DMS153 treated with DMSO at 0.1 percent for 48 hours (cell line): ENCODE results near the gene AP2A2.

Experiments used
- DNase-seq: peaks from one replicate; lab custom pipeline; 2025; ENCODE audit not compliant: unreplicated experiment; lab: John Stamatoyannopoulos, UW

AP2A2 gene

DNA sequence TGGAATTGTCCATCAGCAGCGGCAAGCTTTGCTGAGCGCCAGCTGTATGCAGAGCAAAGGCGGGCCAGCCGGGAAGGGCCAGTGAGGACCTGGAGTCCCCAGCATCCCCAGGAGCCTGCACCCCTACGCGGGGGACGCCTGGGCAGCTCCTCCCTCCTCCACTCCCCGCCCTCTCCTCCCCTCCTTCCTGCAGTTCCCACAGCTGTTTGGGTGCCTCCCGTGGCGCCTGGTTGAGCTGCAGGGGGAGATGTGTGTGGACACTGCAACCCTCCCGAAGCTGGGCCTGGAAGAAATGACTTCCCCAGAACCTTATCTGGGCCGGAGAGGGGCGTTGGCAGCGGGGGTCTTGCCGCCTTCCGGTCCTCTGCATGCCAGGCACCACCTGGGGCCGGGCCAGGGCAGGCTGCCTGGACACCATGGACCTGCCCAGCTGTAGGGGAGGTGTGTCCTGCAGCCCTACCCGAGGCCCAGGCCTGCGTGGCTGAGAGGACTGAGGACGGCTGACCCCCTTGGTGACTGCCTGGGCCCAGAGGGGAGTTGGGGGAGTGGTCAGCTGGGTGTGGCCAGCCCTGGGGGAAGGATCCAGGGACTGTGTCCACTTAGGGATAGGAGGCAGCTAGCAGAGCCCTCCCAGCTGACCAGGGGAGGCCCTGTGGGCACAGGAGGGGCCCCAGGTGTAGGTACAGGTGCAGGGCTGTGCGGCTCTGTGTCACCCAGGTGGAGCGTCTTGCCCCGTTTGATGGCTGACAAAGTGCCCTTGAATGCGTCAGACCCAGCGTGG is 127.6 kb downstream of the AP2A2 start:
- DNase-seq, result no peak

DNA sequence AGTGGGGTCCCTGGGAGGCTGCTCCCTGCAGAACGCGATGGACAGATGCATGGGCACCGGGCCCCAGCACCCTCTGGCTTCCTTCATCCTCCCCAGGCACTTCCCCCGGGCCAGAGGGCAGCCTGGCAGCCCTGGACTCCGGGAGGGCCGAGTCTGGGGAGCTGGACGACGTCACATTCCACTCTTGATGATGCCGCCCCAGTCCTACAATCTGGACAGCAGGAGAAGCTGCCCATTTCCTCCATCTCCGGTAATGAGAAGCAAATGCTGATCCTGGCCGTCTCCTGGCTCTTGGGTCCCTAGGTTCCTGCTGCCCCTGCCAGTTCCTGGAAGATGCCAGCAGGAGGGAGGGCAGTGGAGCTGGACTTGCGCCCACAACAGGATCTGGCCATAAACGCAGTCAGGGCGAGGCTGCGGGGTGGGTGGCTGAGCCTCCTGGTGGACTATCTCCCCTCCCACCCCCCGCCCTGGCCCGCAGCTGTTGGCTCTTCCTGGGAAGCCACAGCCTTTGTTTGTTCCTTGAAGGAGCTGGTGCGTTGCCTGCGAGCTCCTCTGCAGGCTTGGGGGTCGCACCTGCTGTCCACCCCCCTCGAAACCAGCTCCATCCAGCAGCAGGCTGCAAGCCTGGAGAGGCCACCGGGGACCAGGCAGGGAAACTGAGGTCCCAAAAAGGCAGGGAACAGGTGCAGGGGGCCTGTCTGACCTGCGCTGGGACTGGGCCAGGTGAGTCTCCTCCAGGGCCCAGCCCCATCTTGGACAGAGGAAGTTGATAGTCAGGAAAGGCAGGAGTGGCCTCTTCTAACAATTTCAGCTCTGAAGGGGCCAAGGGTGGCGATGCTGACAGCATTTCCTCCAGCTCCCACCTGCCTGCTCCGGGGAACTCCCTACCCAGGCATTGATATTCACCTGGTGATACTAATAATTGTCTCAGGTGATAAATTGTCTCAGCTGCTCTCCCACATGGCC is 128.8 kb downstream of the AP2A2 start:
- DNase-seq, result no peak

DNA sequence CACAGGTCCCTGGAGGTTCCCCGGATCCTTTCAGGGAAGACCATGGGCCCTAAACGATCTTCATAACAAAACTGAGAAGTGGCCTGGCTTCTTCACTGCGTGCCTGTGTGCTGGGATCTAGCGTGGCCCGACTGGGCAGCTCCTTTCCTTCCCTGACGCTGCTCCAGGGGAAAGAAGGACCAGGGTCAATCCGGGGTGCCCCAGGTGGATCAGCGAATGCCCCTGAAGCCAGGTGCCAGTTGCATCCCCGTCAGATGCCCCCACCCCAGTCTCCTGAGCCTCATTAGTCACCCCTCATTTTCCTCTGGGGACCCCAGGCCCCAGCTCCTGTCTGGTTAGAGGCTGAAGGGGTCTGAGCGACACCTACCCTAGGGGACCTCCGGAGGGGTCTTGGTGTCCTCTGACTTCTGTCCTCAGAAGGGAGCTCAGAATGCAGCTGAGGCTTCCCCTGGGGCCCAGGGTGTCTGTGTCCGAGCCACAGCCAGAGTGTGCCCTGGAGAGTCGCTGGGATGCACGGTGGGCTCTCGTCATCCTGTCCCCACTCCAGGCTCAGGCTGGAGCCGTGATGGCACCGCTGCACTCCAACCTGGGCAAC is 129.5 kb downstream of the AP2A2 start:
- DNase-seq, result no peak

DNA sequence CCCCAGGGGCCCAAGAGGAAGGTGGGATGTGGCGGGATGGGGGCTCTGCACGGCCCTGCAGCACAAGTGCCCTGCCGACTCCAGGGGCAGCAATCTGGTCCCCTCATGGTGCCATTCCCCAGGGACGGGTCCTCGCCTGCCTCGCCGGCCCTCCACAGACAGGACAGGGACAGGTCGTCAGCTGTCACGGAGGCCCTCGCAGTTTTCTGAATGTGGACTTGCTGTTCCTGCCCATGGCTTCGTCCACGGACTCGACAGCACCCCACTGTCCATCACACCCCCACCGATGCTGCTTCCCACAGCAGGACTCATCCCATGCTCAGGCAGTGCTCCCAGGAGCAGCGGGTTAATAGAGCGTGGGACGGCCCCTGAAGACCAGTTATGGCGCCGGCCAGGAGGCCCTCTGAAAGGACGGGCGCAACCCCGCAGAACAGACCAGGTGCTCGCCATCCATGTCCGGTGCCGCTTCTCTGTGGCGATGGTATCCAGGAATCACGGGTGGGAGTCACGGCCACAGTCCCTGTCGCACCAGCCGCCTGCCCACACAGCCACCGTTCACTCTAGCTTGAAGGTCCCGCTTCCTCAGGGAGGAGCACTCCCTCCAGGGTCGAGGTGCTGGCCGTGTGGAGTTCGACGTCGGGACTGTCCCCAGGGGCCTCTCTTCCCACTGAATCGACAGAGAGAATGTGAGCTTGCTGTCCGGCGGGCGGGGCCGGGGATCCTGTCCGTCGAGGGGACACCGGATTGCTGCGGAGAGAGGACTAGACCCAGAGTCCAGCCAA is 130.5 kb downstream of the AP2A2 start:
- no peak for DNase-seq

DNA sequence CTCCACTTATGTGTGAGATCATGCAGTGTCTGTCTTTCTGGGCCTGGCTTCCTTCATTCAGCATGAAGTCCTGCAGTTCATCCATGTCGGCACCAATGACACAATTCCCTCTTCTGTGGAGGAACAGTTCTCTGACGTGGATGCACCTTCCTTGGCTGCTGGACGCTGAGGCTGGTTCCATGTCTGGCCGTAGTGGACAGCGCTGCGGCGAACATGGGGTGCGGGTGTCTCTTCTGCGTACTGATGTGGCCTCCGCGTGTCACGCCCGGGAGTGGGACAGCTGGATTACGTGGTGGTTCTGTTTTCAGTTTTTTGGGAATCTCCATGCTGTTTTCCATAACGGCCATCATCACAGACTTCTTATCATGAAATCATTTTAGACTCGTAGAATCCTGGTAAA is 132.1 kb downstream of the AP2A2 start:
- DNase-seq, result no peak

DNA sequence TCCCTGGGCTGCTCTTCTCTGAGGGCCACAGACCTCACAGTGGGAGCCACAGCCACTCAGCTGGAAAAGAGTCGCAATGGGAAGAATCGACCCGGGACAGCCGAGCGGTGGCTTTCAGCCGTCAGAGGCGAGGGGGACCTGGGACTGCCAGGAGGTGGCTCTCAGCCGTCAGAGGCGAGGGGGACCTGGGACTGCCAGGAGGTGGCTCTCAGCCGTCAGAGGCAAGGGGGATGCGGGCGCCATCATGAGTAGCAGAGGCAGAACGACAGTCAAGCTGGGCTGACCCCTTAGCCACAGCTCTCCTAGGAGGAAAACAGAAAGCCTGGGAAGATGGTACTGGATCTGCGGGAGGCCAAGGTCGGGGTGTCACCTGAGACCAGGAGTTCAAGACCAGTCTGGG is 134.1 kb downstream of the AP2A2 start:
- no peak for DNase-seq

DNA sequence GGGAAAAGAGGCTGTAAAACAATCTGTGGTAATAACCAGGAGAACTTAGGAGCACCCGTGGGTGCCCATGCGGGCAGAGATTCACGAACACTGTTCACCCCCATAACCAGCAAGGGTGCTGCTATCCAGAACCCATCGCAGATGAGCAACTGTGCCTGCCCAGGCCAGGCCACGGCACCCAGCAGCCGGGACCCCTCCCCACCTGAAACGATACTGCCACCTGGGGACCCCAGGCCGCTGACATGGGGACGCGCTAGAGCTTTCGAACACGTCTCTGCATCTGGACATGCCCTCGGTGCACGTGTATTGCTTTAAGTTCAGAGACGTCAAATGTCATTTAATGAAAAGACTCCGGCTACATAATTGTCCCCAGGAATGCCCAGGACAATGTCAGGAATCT is 134.7 kb downstream of the AP2A2 start:
- DNase-seq, result no peak

DNA sequence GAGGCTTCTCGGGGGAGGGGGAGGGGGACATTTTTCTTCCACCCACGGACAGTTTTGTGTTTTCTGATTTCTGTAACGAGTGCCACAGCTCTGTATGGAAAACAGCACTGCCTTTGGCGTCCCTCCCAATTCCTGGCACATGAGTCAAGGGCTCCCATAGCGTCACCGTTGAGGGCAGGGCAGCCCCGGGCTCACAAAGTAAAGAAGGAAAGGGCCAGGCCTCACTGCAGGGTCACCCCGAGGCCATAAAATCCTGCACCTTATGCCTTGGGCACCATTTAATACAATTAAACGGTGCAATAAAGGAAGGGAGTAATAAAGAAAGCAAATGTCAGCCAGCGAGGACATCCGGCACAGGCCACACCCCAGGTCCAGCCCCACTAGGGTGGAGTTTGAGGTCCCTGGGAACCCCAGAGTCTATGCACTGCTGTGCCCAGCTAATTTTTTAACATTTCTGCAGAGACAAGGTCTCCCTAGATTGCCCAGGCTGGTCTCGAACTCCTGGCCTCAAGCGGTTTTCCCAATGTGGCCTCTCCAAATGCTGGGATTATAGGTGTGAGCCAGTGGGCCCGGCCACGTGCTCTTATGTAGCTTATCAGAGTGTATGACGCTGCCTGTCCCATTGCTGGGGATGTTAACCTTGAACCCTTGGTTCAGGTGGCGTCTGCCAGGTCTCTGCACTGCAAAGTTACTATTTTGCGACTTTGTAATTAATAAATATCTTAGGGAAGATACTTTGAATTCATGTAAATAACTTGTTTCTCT is 135.4 kb downstream of the AP2A2 start:
- no peak for DNase-seq
